HepG2 (cell line): ENCODE data around the gene GSTCD. TPM values are rescaled to one million over a fixed set of nuclear protein-coding genes. Genes with fewer than 3 reads are reported as not detected.

Experiments
- ATAC-seq: fragments of 200-7000 bp; cut with Tn5 transposase; 3 replicates; pipeline ENCODE4 v1.9.1; 2020; ENCODE audit warnings: mild to moderate bottlenecking, moderate library complexity
- BruUV-seq: library from RNA; stranded (reverse); fragments of 400-500 nt; replicated peaks from 2 replicates; lab custom pipeline; 2021; lab: Mats Ljungman, UMichigan
- CTCF ChIA-PET: fragments of 300-600 bp; formaldehyde crosslinking; extraction: SDS; loops from one replicate; lab custom pipeline; 2021; ENCODE audit warnings: low total read pairs, inconsistent platforms, low intra/inter-chr PET ratio; lab: Yijun Ruan, JAX
- POLR2A ChIA-PET: fragments of 350-600 bp; sonication (Branson Sonifier 250); formaldehyde crosslinking; loops from one replicate; lab custom pipeline; 2020; ENCODE audit warnings: antibody characterized with exemption, inconsistent platforms; lab: Yijun Ruan, JAX
- DNase-seq: peaks from one replicate; pipeline ENCODE4 v3.0.0-alpha.2; 2015; ENCODE audit warnings: low spot score
- FAIRE-seq: peaks from 3 replicates; lab custom pipeline; 2011; peaks lifted over from hg19 to GRCh38; lab: Jason Lieb, UNC
- H2AFZ ChIP-seq: one replicate; pipeline ENCODE4 v1.6.1; 2011; ENCODE audit warnings: low read length, inconsistent platforms
- H3K27ac ChIP-seq: fragments of 300-600 bp; 3 replicates; pipeline ENCODE4 v1.8.0; 2011; ENCODE audit warnings: mixed run types, mild to moderate bottlenecking, mixed read lengths, low read length, inconsistent platforms; ENCODE audit not compliant: insufficient read depth; ENCODE audit errors: extremely low read length
- H3K27me3 ChIP-seq, 2 experiments: fragments of 200-600 bp in 1 of 2; 2 replicates in 1 of 2; 3 replicates in 1 of 2; pipeline versions ENCODE4 v1.6.0 to v1.8.0; 2011; ENCODE audit warnings: low read length in 2 of 2, mild to moderate bottlenecking in 2 of 2, moderate library complexity in 2 of 2, inconsistent platforms in 1 of 2; ENCODE audit not compliant: insufficient read depth in 2 of 2, control insufficient read depth in 1 of 2
- H3K36me3 ChIP-seq, 2 experiments: fragments of 200-600 bp in 1 of 2; replicated peaks in 1 of 2; 2 replicates in 1 of 2; 3 replicates in 1 of 2; pipeline versions ENCODE4 v1.5.1 to v1.8.0; 2011; ENCODE audit warnings: low read length in 2 of 2, inconsistent platforms in 1 of 2; ENCODE audit not compliant: insufficient read depth in 2 of 2, control insufficient read depth in 1 of 2
- H3K4me1 ChIP-seq: 2 replicates; pipeline ENCODE4 v1.5.1; 2012; ENCODE audit warnings: low read length, inconsistent platforms; ENCODE audit not compliant: insufficient read depth
- H3K4me2 ChIP-seq: 2 replicates; pipeline ENCODE4 v1.6.0; 2011; ENCODE audit warnings: low read depth, low read length, inconsistent platforms
- H3K4me3 ChIP-seq, 3 experiments: fragments of 200-600 bp in 1 of 3; sonication (generic), shearing (Covaris generic) in 1 of 3; replicated peaks in 1 of 3; 2 replicates each; pipeline ENCODE4 v1.5.1; 2011 to 2016; ENCODE audit warnings: low read length in 3 of 3, inconsistent platforms in 2 of 3, low read depth in 2 of 3, mild to moderate bottlenecking in 2 of 3, control low read depth in 1 of 3, mixed read lengths in 1 of 3; ENCODE audit not compliant: insufficient read depth in 1 of 3
- H3K79me2 ChIP-seq: one replicate; pipeline ENCODE4 v1.6.1; 2011; ENCODE audit warnings: low read length, inconsistent platforms; ENCODE audit not compliant: insufficient read depth
- H3K9ac ChIP-seq: 2 replicates; pipeline ENCODE4 v1.6.0; 2011; ENCODE audit warnings: mild to moderate bottlenecking, low read depth, low read length, inconsistent platforms; ENCODE audit not compliant: insufficient read depth
- H3K9me3 ChIP-seq: 2 replicates; pipeline ENCODE4 v1.5.1; 2012; ENCODE audit warnings: mild to moderate bottlenecking, low read length
- H4K20me1 ChIP-seq: 2 replicates; pipeline ENCODE4 v1.6.0; 2011; ENCODE audit warnings: inconsistent platforms, mild to moderate bottlenecking, low read length, moderate library complexity; ENCODE audit not compliant: insufficient read depth
- CCDC6 ChIP-seq: sonication (generic); formaldehyde crosslinking; IDR thresholded peaks from 2 replicates; pipeline ENCODE4 v1.8.1; 2022; ENCODE audit warnings: mild to moderate bottlenecking, missing genetic modification reagents, moderate library complexity
- CREB3 ChIP-seq: sonication (generic); formaldehyde crosslinking; IDR thresholded peaks from 2 replicates; pipeline ENCODE4 v1.5.0; 2020; ENCODE audit warnings: missing genetic modification reagents
- EP300 ChIP-seq, 3 experiments: sonication (generic) in 1 of 3; formaldehyde crosslinking in 1 of 3; IDR thresholded peaks; 2 replicates each; pipeline versions ENCODE4 v1.5.1 to v1.6.1; 2011 to 2020; ENCODE audit warnings: low read depth in 2 of 3, low read length in 2 of 3, borderline replicate concordance in 1 of 3, improper control_type of control experiment in 1 of 3, mild to moderate bottlenecking in 1 of 3, missing genetic modification reagents in 1 of 3, moderate library complexity in 1 of 3
- HDAC6 ChIP-seq: fragments of 200-600 bp; sonication (generic); IDR thresholded peaks from 2 replicates; pipeline ENCODE4 v1.7.0; 2017; ENCODE audit warnings: mild to moderate bottlenecking, antibody characterized with exemption, low read length, low read depth
- JUNB ChIP-seq: sonication (generic); formaldehyde crosslinking; IDR thresholded peaks from 2 replicates; pipeline ENCODE4 v1.8.0; 2022; ENCODE audit warnings: missing genetic modification reagents, mild to moderate bottlenecking, borderline replicate concordance
- RBFOX2 ChIP-seq: fragments of 200-400 bp; formaldehyde crosslinking; IDR thresholded peaks from 2 replicates; pipeline ENCODE4 v1.6.1; 2017; ENCODE audit warnings: low read depth, mild to moderate bottlenecking, low read length
- SNAI1 ChIP-seq: sonication (generic); formaldehyde crosslinking; IDR thresholded peaks from 2 replicates; pipeline ENCODE4 v1.5.0; 2020; ENCODE audit warnings: mild to moderate bottlenecking, missing genetic modification reagents, borderline replicate concordance
- ZBTB42 ChIP-seq: sonication (generic); formaldehyde crosslinking; IDR thresholded peaks from 2 replicates; pipeline ENCODE4 v1.5.0; 2020; ENCODE audit warnings: mild to moderate bottlenecking, missing genetic modification reagents
- ZMYM2 ChIP-seq: sonication (generic); formaldehyde crosslinking; IDR thresholded peaks from 2 replicates; pipeline ENCODE4 v1.8.0; 2022; ENCODE audit warnings: mild to moderate bottlenecking, missing genetic modification reagents
- ZNF326 ChIP-seq: sonication (generic); formaldehyde crosslinking; IDR thresholded peaks from 2 replicates; pipeline ENCODE4 v1.4.0; 2020; ENCODE audit warnings: missing genetic modification reagents, borderline replicate concordance
- ZNF354B ChIP-seq: sonication (generic); formaldehyde crosslinking; IDR thresholded peaks from 2 replicates; pipeline ENCODE4 v1.8.0; 2022; ENCODE audit warnings: mild to moderate bottlenecking, missing genetic modification reagents
- ZNF615 ChIP-seq: sonication (generic); formaldehyde crosslinking; IDR thresholded peaks from 2 replicates; pipeline ENCODE4 v1.5.0; 2020; ENCODE audit warnings: mild to moderate bottlenecking, missing genetic modification reagents, borderline replicate concordance
- ZNF761 ChIP-seq: sonication (generic); formaldehyde crosslinking; conservative IDR thresholded peaks from 2 replicates; pipeline ENCODE4 v1.4.0; 2020; ENCODE audit warnings: mild to moderate bottlenecking, missing genetic modification reagents
- WGBS: methylation state at CpG from one replicate; pipeline ENCODE4 v1.1.6; 2017; ENCODE audit warnings: low lambda C conversion rate; 5-methylcytosine and 5-hydroxymethylcytosine counted together
- in situ Hi-C: cut with HindIII; loops from 2 replicates; pipeline ENCODE4 v1.10.0; 2017; ENCODE audit warnings: low pct_unique_long_range_greater_than_20kb; ENCODE audit not compliant: extremely low pct_ligation_motif_present
- intact Hi-C: fragments of 100-400 bp; cut with micrococcal nuclease; formaldehyde crosslinking; loops from one replicate; pipeline ENCODE4 v1.10.0; 2022; ENCODE audit not compliant: unreplicated experiment
- polyA plus RNA-seq, 8 experiments: library from polyadenylated mRNA; depleted of rRNA in 3 of 8; stranded (reverse) in 7 of 8; unstranded in 1 of 8; fragments of >200 nt; fragmentation: Illumina TruSeq in 4 of 8; extraction: Trizol in 4 of 8; gene quantifications; 2 replicates each; pipeline versions ENCODE4 v1.2.1 to v1.2.3, GENCODE V29; 2011 to 2016; ENCODE audit warnings: low read depth in 4 of 8, missing spikeins in 1 of 8, mixed read lengths in 1 of 8; ENCODE audit not compliant: insufficient read depth in 1 of 8
- total RNA-seq, 5 experiments: library from RNA; depleted of rRNA; stranded (reverse); fragments of >200 nt; fragmentation: Illumina TruSeq; extraction: Trizol; gene quantifications; 2 replicates each; pipeline ENCODE4 v1.2.3, GENCODE V29; 2016; ENCODE audit warnings: low read depth in 1 of 5
- TF ChIP-seq, protein P1 (sequence below): sonication (generic); formaldehyde crosslinking; IDR thresholded peaks from 2 replicates; pipeline ENCODE4 v1.5.1; 2020; ENCODE audit warnings: mild to moderate bottlenecking, missing genetic modification reagents, moderate library complexity
- TF ChIP-seq, protein P2 (sequence below): sonication (generic); formaldehyde crosslinking; IDR thresholded peaks from 2 replicates; pipeline ENCODE4 v1.5.0; 2020; ENCODE audit warnings: mild to moderate bottlenecking, missing genetic modification reagents

The GSTCD gene
- total and polyA plus RNA-seq, 2 of the 13 experiments (the other 11 are each of a cell fraction or from before 2014, with no cell fraction given) = 7.9 to 30.8 TPM

- in situ Hi-C loops (no loop called here), intact Hi-C loops (loop anchor here (2.0 to 10.0 kb wide), 4 partner anchors 103 to 309 kb away; partner anchors contain the start of genes GSTCD and INTS12)
- ATAC-seq (peak; percentile 78), FAIRE-seq (no peak), DNase-seq (no peak)
- Histone ChIP-seq H3K4me3 (peak overlapping the region; percentile 58 to 75 (median 65)), H3K79me2 (no peaks in the 10 kb centered on the region), H4K20me1 (no peaks in the 10 kb centered on the region; the same call in 1 of the 2 replicates), H2AFZ (no peak overlapping the region), H3K9ac (0 out of 2 replicates have a peak overlapping the region, but pooled peaks have one; percentile 9), H3K27ac (no peak overlapping the region), H3K36me3 (no peaks in the 10 kb centered on the region), H3K4me2 (peak overlapping the region; percentile 86), H3K4me1 (peaks cover 44% of the 10 kb centered on the region), H3K9me3 (no peaks in the 10 kb centered on the region), H3K27me3 (peaks cover 0 to 34% of the 10 kb centered on the region in 2 experiments; a peak in 2 of 5 replicates)
- BruUV-seq = no TSS peak
- WGBS = 4% methylated on average over 5 of the region's 84 CpGs
- POLR2A ChIA-PET = no interaction called here
- CTCF ChIA-PET = no interaction called here
- TF ChIP-seq ZMYM2 (CRISPR knock-in tag) (peak; percentile 60; the same call in 1 of the 2 replicates), CCDC6 (no peak), ZBTB42 (CRISPR knock-in tag) (no peak), EP300 (IDR thresholded peaks at IDR 0.05; ENCODE audit: low read depth in 2 of 2, low read length in 2 of 2) (no peak), EP300 (CRISPR knock-in tag; IDR thresholded peaks at IDR 0.05; ENCODE audit: borderline replicate concordance) (no peak), ZNF615 (no peak), JUNB (no peak), SNAI1 (CRISPR knock-in tag) (no peak), RBFOX2 (peak; percentile 56; the same call in 1 of the 2 replicates), ZNF354B (CRISPR knock-in tag) (no peak), ZNF761 (0 out of 2 replicates have a peak, but pooled peaks have one; percentile 29), HDAC6 (no peak), CREB3 (no peak), ZNF326 (CRISPR knock-in tag) (no peak)
- TF ChIP-seq, protein P1, sequence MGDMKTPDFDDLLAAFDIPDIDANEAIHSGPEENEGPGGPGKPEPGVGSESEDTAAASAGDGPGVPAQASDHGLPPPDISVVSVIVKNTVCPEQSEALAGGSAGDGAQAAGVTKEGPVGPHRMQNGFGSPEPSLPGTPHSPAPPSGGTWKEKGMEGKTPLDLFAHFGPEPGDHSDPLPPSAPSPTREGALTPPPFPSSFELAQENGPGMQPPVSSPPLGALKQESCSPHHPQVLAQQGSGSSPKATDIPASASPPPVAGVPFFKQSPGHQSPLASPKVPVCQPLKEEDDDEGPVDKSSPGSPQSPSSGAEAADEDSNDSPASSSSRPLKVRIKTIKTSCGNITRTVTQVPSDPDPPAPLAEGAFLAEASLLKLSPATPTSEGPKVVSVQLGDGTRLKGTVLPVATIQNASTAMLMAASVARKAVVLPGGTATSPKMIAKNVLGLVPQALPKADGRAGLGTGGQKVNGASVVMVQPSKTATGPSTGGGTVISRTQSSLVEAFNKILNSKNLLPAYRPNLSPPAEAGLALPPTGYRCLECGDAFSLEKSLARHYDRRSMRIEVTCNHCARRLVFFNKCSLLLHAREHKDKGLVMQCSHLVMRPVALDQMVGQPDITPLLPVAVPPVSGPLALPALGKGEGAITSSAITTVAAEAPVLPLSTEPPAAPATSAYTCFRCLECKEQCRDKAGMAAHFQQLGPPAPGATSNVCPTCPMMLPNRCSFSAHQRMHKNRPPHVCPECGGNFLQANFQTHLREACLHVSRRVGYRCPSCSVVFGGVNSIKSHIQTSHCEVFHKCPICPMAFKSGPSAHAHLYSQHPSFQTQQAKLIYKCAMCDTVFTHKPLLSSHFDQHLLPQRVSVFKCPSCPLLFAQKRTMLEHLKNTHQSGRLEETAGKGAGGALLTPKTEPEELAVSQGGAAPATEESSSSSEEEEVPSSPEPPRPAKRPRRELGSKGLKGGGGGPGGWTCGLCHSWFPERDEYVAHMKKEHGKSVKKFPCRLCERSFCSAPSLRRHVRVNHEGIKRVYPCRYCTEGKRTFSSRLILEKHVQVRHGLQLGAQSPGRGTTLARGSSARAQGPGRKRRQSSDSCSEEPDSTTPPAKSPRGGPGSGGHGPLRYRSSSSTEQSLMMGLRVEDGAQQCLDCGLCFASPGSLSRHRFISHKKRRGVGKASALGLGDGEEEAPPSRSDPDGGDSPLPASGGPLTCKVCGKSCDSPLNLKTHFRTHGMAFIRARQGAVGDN (CRISPR knock-in tag) = peak; percentile 54; the same call in 1 of the 2 replicates
- TF ChIP-seq, protein P2, sequence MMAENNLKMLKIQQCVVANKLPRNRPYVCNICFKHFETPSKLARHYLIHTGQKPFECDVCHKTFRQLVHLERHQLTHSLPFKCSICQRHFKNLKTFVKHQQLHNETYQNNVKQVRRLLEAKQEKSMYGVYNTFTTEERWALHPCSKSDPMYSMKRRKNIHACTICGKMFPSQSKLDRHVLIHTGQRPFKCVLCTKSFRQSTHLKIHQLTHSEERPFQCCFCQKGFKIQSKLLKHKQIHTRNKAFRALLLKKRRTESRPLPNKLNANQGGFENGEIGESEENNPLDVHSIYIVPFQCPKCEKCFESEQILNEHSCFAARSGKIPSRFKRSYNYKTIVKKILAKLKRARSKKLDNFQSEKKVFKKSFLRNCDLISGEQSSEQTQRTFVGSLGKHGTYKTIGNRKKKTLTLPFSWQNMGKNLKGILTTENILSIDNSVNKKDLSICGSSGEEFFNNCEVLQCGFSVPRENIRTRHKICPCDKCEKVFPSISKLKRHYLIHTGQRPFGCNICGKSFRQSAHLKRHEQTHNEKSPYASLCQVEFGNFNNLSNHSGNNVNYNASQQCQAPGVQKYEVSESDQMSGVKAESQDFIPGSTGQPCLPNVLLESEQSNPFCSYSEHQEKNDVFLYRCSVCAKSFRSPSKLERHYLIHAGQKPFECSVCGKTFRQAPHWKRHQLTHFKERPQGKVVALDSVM (CRISPR knock-in tag) = no peak
Measured at GRCh38 chr4:105895583-105896460, 187.2 kb downstream of the GSTCD start.
